B cell (primary cell): ENCODE measurements around the gene CALHM3. TPM values are rescaled to one million over a fixed set of nuclear protein-coding genes. Genes with fewer than 3 reads are reported as not detected.

Experiments
- ATAC-seq: fragments of 200-7000 bp; cut with Tn5 transposase; one replicate; pipeline ENCODE4 v1.10.0; 2021; ENCODE audit warnings: low read depth, mild to moderate bottlenecking, moderate number of reproducible peaks, moderate library complexity
- CTCF ChIA-PET: fragments of 350-600 bp; sonication (Branson Sonifier 250); formaldehyde crosslinking; loops from one replicate; lab custom pipeline; 2021; ENCODE audit warnings: antibody characterized with exemption, inconsistent platforms; lab: Charles Lee
- POLR2A ChIA-PET: fragments of 350-600 bp; sonication (Branson Sonifier 250); formaldehyde crosslinking; loops from one replicate; lab custom pipeline; 2021; ENCODE audit warnings: antibody characterized with exemption; lab: Charles Lee
- DNase-seq: peaks from one replicate; pipeline ENCODE4 v3.0.0; 2013
- H2AFZ ChIP-seq: 2 replicates; pipeline ENCODE4 v1.6.1; 2012; ENCODE audit warnings: mild to moderate bottlenecking, low read depth, low read length; ENCODE audit not compliant: insufficient read depth, poor library complexity, severe bottlenecking
- H3K27ac ChIP-seq, 2 donors: 1 replicate in 1 of 2; 2 replicates in 1 of 2; pipeline ENCODE4 v1.5.1; 2012 to 2013; ENCODE audit warnings: low read length in 2 of 2, mild to moderate bottlenecking in 2 of 2, moderate library complexity in 1 of 2
- H3K27me3 ChIP-seq, 4 experiments: fragments of 200-600 bp in 1 of 4; sonication (generic) in 1 of 4; replicated peaks in 1 of 4; 1 replicate in 2 of 4; 2 replicates in 2 of 4; pipeline versions ENCODE4 v1.6.1 to v1.7.0; 2013 to 2016; ENCODE audit warnings: low read length in 3 of 4, mild to moderate bottlenecking in 2 of 4, mixed read lengths in 1 of 4, moderate library complexity in 1 of 4; ENCODE audit not compliant: insufficient read depth in 4 of 4, control insufficient read depth in 3 of 4; ENCODE audit errors: control extremely low read depth in 1 of 4
- H3K36me3 ChIP-seq, 2 experiments: replicated peaks in 1 of 2; 1 replicate in 1 of 2; 2 replicates in 1 of 2; pipeline versions ENCODE4 v1.6.1 to v1.7.1; 2013; ENCODE audit warnings: low read length in 1 of 2; ENCODE audit not compliant: insufficient read depth in 2 of 2, control insufficient read depth in 1 of 2; ENCODE audit errors: control extremely low read depth in 1 of 2, extremely low read depth in 1 of 2
- H3K4me1 ChIP-seq, 2 donors: fragments of 200-600 bp in 1 of 2; sonication (generic) in 1 of 2; 1 replicate in 1 of 2; 2 replicates in 1 of 2; pipeline versions ENCODE4 v1.5.1 to v1.6.1; 2013 to 2017; ENCODE audit warnings: low read length in 2 of 2; ENCODE audit not compliant: control insufficient read depth in 2 of 2, insufficient read depth in 2 of 2
- H3K4me2 ChIP-seq: replicated peaks from 2 replicates; pipeline ENCODE3; 2012; ENCODE audit warnings: mild to moderate bottlenecking, low read depth, low read length; ENCODE audit not compliant: poor library complexity, severe bottlenecking
- H3K4me3 ChIP-seq, 5 experiments: fragments of 200-600 bp in 1 of 5; sonication (generic) in 1 of 5; 1 replicate in 3 of 5; 2 replicates in 2 of 5; pipeline versions ENCODE4 v1.5.1 to v1.7.0; 2011 to 2016; ENCODE audit warnings: low read length in 4 of 5, mild to moderate bottlenecking in 4 of 5, low read depth in 2 of 5, control low read depth in 1 of 5, moderate library complexity in 1 of 5; ENCODE audit not compliant: insufficient read depth in 1 of 5; ENCODE audit errors: control extremely low read depth in 1 of 5, extremely low read depth in 1 of 5
- H3K79me2 ChIP-seq: fragments of 200-600 bp; sonication (generic); one replicate; pipeline ENCODE4 v1.6.0; 2016; ENCODE audit warnings: low read length; ENCODE audit not compliant: control insufficient read depth, insufficient read depth
- H3K9ac ChIP-seq: fragments of 200-600 bp; sonication (generic); 2 replicates; pipeline ENCODE4 v1.6.1; 2017; ENCODE audit warnings: mild to moderate bottlenecking, low read length, moderate library complexity
- H3K9me3 ChIP-seq, 3 donors: one replicate each; pipeline versions ENCODE4 v1.6.1 to v1.7.1; 2013; ENCODE audit warnings: low read length in 2 of 3; ENCODE audit not compliant: control insufficient read depth in 2 of 3, insufficient read depth in 1 of 3; ENCODE audit errors: control extremely low read depth in 1 of 3
- H4K20me1 ChIP-seq: 2 replicates; pipeline ENCODE4 v1.6.0; 2012; ENCODE audit warnings: mild to moderate bottlenecking, low read length; ENCODE audit not compliant: insufficient read depth, control insufficient read depth, poor library complexity, severe bottlenecking
- H3K27ac Mint-ChIP-seq: one replicate; pipeline ENCODE4 v1.8.0; 2021; ENCODE audit warnings: mixed read lengths
- H3K27me3 Mint-ChIP-seq: one replicate; pipeline ENCODE4 v1.8.0; 2021; ENCODE audit warnings: mixed read lengths
- H3K4me1 Mint-ChIP-seq: one replicate; pipeline ENCODE4 v1.8.0; 2021; ENCODE audit warnings: mixed read lengths
- H3K4me3 Mint-ChIP-seq: one replicate; pipeline ENCODE4 v1.8.0; 2021; ENCODE audit warnings: mixed read lengths
- H3K9me3 Mint-ChIP-seq: one replicate; pipeline ENCODE4 v1.8.0; 2022; ENCODE audit warnings: mixed read lengths; ENCODE audit not compliant: insufficient read depth
- EZH2 ChIP-seq: IDR thresholded peaks from 2 replicates; pipeline ENCODE4 v1.6.1; 2012; ENCODE audit warnings: borderline replicate concordance, low read depth, mild to moderate bottlenecking, moderate library complexity, low read length; ENCODE audit not compliant: insufficient read depth, poor library complexity, severe bottlenecking
- WGBS: methylation state at CpG from one replicate; pipeline ENCODE4 v1.1.5; 2013; ENCODE audit warnings: missing lambda C conversion rate; ENCODE audit not compliant: insufficient coverage; 5-methylcytosine and 5-hydroxymethylcytosine counted together
- intact Hi-C: fragments of 100-400 bp; cut with micrococcal nuclease; formaldehyde crosslinking; loops from one replicate; pipeline ENCODE4 v1.10.0; 2022
- polyA plus RNA-seq: library from polyadenylated mRNA; depleted of rRNA; stranded (reverse); fragments of >200 nt; gene quantifications from 2 replicates; pipeline ENCODE4 v1.2.3, GENCODE V29; 2012
- total RNA-seq, 2 donors: library from RNA; stranded (reverse); fragments of 120-200 nt in 1 of 2; gene quantifications; 1 replicate in 1 of 2; 2 replicates in 1 of 2; pipeline versions ENCODE4 v1.2.3 to v1.2.4, GENCODE V29; 2013 to 2022
- TF ChIP-seq, protein P1 (sequence below): fragments of 200-600 bp; IDR thresholded peaks from one replicate; pipeline ENCODE4 v1.8.0; 2022; ENCODE audit warnings: antibody characterized with exemption, mild to moderate bottlenecking

The CALHM3 gene
- total and polyA plus RNA-seq, 2 donors (not counting 1 experiment from before 2014, with no cell fraction given) = not detected

DNA sequence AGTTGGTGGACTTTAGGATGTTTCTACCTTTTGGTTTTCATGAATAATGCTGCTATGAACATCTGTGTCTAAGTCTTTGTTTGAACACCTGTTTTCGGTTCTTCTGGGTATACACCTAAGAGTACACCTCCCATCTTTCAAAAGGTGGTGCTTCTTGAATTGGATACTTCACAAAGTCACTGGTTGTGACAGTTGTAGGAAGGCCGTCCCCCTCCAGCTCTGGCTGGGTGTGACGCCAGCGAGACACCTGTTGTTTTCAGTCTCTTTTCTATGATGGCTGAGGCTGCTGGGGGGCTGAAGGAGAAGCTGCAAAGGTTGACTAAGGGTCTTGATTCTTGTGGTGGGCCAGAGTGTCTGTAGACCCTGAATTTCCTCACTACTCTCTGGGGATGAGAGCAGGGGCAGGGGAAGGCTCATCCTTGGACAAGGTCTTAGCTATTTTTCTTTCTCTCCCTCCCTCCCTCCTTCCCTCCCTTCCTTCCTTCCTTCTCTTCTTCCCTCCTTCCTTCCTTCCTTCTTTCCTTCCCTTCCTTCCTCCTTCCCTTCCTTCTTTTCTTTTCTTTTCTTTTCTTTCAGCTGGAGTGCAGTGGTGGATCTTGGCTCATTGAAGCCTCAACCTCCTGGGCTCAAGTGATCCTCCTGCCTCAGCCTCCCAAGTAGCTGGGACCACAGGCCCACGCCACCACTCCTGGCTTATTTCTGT is 20.0 kb upstream of the CALHM3 start:
- ATAC-seq = no peak
- Histone ChIP-seq H3K4me1 (peaks cover 7% of the 10 kb centered on the region in 2 donors), H2AFZ (no peak overlapping the region), H3K4me3 (no peak overlapping the region), H3K36me3 (no peaks in the 10 kb centered on the region), H3K79me2 (no peaks in the 10 kb centered on the region), H4K20me1 (no peaks in the 10 kb centered on the region), H3K9me3 (no peaks in the 10 kb centered on the region), H3K27ac (no peak overlapping the region), H3K4me2 (no peak overlapping the region), H3K27me3 (peaks cover 0 to 30% (median 17%) of the 10 kb centered on the region in 4 experiments), H3K9ac (no peak overlapping the region)
- DNase-seq = no peak
- Mint-ChIP-seq H3K9me3 (no peaks in the 10 kb centered on the region), H3K27me3 (peaks cover 65% of the 10 kb centered on the region), H3K4me3 (no peak overlapping the region), H3K4me1 (peaks cover 5% of the 10 kb centered on the region), H3K27ac (no peak overlapping the region)
- ChIA-PET CTCF (no interaction called here), POLR2A (no interaction called here)
- intact Hi-C loops = no loop called here
- TF ChIP-seq, protein P1, sequence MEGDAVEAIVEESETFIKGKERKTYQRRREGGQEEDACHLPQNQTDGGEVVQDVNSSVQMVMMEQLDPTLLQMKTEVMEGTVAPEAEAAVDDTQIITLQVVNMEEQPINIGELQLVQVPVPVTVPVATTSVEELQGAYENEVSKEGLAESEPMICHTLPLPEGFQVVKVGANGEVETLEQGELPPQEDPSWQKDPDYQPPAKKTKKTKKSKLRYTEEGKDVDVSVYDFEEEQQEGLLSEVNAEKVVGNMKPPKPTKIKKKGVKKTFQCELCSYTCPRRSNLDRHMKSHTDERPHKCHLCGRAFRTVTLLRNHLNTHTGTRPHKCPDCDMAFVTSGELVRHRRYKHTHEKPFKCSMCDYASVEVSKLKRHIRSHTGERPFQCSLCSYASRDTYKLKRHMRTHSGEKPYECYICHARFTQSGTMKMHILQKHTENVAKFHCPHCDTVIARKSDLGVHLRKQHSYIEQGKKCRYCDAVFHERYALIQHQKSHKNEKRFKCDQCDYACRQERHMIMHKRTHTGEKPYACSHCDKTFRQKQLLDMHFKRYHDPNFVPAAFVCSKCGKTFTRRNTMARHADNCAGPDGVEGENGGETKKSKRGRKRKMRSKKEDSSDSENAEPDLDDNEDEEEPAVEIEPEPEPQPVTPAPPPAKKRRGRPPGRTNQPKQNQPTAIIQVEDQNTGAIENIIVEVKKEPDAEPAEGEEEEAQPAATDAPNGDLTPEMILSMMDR = no peak
- TF ChIP-seq EZH2 = no peak
- 94% methylated on average over 3 of the region's 5 CpGs for WGBS

DNA sequence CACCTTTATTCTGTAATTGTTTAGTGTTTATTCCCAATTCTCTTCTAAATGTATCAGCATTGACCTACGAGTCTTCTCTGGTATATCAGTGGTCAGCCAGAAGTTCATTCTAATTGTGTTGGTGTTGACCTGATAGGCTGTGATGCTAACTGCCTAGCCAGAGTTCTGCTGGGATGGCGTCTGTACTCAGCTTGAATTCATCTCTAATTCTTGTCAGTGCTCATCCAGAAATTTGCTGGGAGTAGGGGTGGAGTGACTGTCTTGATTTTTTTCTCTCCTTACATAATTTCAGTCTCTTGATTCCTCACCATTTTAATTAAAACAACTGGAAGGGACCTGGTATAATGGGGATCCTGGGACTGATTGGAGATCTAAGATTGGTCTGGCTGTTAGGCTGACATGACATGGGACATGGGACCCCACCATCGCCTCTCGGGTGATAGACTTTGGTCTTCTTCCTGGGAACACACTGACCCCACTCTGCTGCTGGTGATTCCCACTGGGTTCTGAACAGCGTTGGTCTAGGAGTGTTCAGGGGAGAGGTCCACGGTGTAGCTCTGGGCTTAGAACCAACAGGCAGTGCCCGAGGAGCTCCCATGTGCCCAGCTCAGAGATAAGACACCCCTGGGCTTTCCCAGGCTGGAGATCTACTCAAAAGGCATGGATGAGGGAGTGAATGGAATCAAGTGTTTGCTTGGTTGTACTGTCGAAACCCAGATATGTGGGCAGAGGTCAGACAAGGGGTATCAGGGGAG is 18.3 kb upstream of the CALHM3 start:
- DNase-seq = no peak
- Histone ChIP-seq H3K4me3 (no peak overlapping the region), H3K79me2 (no peaks in the 10 kb centered on the region), H3K9ac (no peak overlapping the region), H3K27ac (no peak overlapping the region), H3K27me3 (peaks cover 0 to 35% (median 25%) of the 10 kb centered on the region in 4 experiments), H4K20me1 (no peaks in the 10 kb centered on the region), H3K4me1 (peaks cover 14 to 16% of the 10 kb centered on the region in 2 donors), H2AFZ (no peak overlapping the region), H3K4me2 (no peak overlapping the region), H3K9me3 (peaks cover 0 to 2% (median 0%) of the 10 kb centered on the region in 3 donors), H3K36me3 (no peaks in the 10 kb centered on the region)
- TF ChIP-seq EZH2 = no peak
- TF ChIP-seq, protein P1 = no peak
- Mint-ChIP-seq H3K4me3 (no peak overlapping the region), H3K9me3 (no peaks in the 10 kb centered on the region), H3K4me1 (peaks cover 15% of the 10 kb centered on the region), H3K27me3 (peaks cover 67% of the 10 kb centered on the region), H3K27ac (no peak overlapping the region)
- WGBS = 97% methylated on average over 7 of the region's 8 CpGs
- intact Hi-C loops = no loop called here
- ChIA-PET POLR2A (no interaction called here), CTCF (interaction anchor here (1.1 kb wide), 1 partner anchor 82 kb away, joined by 4 read pairs; no protein-coding TSS in a partner anchor)
- ATAC-seq = no peak
